ELF-1 (cell line): ENCODE measurements around the gene KRT79.

Experiments
- DNase-seq: peaks from one replicate; pipeline ENCODE4 v3.0.0-alpha.2; 2016; ENCODE audit warnings: low read depth, low spot score

The KRT79 gene

DNA sequence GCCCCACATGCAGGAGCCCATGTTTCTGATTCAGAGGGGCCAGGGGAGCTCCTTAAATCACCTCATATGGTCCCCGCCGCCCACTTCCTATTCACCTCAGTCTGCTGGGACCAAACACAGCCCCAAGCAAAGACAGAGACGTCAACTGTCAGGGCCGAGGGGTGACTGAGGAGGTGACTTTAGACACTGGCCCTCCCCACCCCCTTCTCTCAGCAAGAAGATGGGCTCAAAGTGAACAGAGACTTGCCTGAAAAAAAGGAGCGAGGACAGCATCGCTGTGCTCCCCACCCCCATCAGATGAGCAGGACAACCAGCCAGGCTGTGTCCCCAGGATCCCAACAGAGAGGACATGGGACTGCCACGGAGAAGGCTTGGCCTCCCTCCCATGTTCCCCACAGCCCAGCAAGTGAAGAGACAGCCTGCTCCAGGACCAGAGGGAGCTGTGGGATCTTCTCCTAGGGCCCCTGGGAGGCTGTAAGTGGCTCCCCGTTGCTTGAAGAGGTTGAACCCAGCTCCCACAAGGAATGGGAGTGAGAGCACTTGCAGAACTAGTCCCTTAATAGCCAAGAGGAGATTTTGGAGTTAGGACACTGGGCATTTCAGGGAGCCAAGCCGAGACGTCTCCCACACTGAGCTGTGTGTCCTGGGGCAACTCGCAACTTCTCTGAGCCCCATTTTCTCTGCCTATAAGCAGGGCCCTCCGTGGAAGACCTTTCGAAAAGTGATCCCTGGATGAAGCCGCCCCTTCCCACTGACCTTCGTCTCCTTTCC lies 1.3 kb upstream of the KRT79 start:
- DNase-seq = no peak

DNA sequence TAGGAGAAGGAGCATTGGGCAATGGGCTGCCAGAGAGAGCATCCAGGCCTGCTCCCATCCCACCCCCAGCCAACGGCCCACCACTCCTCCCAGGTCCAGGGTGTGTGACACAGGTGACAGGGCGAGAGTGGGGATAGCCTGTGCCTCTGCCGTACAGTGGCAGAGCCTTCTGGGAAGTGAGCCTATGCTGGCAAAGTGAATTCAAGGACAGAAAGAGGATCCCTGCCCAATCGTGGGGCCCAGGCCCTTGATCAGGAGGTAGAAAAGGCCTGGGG lies 553 bp upstream of the KRT79 start:
- DNase-seq = no peak

DNA sequence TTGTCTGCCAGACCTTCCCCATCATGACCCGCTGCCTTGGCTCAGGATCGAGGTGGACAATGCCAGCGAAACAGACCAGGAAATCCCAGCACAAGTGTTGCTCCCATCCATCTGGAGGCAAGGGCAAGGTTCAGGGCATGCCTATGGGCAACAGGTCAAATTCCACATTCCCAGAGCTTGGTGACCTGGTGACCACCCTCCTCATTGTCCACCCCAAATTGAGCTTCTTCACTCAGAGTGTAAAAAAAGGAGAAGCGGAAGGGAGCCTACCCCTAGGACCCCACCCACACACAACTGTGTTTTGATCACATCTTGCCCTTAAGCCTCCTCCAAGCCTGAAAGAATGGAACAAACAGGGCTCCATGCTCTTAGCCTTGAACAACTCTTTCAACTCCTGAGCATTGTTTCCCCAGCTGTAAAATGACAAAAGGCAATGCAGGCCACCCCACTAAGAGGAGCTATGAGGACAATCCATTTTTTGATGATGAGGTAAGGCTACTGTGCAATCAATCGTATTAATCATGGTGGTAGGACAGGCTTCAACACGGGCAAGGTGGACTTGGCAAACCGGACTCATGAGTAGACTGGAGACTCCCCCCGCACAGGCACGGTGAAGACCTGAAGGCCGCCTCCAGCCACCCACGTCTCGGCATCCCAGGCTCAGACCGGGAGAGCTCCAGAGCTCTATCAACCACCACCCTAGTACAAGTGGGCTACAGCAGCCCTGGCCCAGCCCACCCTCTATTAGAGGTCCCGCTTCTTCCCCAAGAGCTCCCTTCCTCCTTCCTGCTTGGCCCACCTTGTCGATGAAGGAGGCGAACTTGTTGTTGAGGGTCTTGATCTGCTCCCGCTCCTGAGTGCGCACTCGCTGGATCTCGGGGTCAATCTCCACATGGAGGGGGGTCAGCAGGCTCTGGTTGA lies 866 bp downstream of the KRT79 start:
- DNase-seq = no peak

DNA sequence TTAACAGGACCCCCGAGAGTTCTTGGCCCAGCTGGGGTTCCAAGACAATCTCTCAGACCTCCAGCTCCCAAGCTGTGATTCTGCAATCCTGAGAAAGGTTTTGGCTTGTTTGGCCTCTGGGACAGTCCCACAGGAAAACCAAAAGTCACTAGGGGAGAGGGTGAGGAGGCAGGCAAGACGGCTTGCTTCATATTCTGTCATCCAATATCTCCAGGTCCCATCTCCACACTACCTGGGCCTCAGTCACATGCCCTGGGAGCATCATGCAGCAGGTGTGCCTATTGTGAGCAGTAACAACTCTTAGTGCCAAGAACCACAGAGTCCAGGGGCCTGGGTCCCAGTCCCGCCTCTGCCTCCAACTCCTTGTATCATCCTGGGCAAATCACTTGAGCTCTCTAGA lies 1.7 kb downstream of the KRT79 start:
- no peak for DNase-seq

DNA sequence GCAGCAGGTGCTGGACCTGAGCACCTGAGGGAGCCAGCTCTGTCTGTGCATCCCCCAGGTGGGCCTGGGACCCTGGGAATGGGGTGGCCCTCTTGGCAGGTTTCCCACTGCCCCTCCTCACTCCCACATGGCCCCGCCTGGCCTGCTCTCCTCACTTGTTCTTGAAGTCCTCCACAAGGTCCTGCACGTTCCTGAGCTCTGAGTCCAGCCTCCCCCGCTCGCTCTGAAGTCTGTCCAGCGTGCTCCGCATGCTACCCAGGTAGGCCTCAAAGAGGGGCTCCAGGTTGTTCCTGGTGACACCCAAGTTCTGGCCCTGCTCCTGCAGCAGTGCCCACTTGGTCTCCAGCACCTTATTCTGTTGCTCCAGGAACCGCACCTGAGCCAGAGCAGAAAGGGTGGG lies 2.9 kb downstream of the KRT79 start:
- no peak for DNase-seq

DNA sequence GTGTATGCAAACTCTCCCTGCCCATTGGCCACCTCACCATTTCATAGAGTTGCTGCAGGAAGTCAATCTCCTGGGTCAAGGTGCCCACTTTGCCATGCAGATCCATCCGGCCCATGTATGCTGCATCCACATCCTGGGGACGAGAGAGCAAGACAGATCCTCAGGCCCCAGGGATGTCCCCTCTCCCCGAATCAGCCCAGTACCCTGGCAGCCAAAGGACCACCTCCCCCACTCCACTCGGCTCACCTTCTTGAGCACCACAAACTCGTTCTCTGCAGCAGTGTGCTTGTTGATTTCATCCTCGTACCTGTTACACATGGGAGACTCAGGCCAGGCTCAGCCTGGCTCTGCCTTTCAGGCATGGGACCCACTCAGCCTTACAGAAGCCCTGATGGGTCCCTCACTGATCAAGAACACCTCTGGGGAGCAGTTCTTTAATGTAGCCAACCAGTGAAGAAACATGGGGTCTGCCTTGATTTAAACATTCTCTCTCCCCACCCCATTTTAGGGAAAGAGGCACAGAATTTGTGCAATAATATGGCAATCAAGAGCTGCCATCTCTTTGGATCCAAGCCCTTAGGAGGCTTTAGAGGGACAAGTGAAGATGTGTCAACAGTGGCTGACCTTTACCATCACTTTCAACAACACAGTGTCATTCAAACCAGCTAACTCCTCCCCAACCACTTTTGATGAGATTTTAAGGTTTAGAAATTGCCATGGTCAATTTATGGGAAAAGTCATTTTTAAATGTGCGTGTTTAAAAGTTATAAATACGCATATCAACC lies 3.9 kb downstream of the KRT79 start:
- no peak for DNase-seq

DNA sequence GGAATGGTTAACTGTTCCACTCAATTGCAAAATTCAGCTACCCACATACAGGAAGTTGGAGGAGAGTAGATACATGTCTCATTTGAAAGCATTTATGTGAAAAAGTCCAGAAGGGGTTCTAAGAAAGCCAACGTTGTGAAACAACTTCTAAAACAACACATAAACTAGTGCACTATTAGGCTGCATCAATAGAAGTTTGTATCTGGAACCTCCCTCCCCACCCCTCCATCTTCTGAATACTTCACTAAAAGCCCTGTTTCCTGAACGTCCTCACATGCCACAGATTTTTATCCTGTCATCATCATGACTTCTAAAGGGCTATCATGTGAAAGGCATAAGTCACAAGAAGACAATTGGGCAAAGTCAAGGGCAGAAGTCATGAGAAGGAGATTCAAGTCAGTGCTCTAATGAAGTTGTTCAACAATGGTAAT lies 5.5 kb downstream of the KRT79 start:
- no peak for DNase-seq

DNA sequence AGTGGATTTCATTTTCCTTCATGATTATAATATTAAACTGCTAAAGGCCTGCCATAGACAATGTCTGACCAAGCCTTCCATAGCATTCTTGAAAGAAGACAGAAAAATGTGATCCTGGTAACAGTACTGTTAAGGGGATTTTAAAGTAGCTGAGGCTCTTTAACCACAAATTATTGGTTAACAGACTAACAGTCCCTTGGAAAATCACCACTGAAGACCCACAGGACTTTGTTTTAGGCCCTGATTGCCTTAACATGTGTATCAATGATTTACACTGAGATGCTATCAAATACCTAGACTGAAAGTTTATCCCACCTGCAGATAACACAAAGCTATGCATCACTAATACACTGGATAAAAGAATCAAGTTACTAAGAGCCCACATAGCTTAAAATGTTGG lies 6.0 kb downstream of the KRT79 start:
- DNase-seq = no peak

DNA sequence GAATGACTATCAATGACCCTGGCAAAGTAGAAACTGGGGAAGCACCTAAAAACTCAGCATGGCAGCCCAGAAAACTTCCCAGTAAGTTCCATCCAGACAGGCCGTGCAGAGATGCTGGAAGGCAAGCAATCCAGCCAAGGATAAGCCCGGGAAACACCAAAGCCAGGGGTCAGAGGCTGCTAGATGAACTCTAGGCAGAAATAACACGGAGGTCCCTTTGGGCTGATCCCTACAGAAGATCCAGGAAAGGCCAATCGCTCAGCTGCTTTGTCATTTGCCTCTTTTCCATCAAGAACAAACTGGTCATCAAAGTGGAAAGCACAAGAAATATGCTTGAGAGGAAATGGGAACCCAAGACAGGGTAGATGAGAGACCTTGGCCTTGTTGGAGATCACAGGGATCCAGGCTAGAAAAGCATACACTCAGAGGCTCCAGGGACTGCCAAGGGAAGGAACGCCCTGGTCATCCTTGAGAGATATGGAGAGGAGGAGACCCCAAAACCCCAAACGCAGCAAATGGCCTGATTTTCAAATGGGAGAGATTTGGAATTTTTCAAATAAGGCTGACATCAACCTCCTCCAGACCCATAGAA lies 6.5 kb downstream of the KRT79 start:
- no peak for DNase-seq

DNA sequence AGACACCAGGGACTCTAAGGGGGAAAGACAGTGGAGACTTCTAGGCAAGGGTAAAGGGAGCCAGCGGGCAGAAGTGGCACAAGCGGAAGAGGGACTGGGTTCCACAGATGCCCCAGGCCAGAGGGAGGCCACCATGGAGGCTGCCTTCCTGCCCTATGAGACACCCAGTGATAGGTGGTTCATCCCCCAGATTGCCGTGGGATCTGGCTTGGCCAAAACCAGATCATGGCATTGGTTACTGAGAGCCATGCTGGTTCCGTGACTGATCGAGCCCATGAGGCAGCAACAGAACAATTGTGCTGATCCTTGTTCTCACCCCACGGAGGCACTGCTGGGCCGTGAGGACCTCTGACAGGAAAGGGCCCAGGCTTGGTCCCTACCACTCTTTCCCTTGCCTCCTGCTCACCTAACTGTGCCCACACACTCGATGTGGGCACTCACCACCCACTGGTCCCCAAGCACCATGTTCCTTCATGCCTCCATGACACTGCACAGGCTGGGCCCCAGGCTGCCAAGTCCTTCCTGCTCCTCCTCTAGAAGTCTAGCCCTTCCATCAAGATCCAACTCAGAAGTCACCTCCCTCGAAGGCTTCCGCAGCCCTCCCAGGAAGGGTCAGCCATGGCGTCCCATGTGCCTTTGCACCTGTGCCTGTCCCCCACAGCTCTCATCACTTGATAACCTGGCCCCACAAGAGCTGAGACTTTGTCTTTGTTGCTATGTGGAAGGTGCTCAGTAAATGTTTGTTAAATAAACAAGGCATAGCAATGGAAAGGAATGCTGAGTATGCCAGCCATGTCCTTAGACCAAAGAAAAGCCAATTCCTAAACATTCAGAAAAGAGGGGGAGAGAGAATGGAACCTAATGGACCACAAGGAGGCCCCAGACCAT lies 7.3 kb downstream of the KRT79 start:
- DNase-seq = peak; percentile 16

DNA sequence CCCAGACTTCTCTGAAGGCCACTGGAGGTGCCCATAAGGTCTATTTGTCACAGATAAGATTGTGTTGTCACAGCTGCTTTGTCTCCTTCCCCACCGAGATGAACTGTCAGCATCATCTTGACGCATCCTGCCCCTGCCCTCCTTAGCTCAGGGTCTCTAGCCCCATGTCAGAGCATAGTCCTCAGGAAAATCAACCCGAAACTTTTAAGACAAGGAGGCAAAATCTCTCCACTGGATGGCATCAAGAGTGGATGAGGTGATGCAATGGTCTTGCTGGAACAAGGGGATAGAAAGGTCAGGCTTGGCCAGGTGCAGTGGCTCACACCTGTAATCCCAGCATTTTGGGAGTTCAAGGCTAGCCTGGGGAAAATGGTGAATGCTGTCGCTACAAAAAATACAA lies 8.2 kb downstream of the KRT79 start:
- DNase-seq = no peak

DNA sequence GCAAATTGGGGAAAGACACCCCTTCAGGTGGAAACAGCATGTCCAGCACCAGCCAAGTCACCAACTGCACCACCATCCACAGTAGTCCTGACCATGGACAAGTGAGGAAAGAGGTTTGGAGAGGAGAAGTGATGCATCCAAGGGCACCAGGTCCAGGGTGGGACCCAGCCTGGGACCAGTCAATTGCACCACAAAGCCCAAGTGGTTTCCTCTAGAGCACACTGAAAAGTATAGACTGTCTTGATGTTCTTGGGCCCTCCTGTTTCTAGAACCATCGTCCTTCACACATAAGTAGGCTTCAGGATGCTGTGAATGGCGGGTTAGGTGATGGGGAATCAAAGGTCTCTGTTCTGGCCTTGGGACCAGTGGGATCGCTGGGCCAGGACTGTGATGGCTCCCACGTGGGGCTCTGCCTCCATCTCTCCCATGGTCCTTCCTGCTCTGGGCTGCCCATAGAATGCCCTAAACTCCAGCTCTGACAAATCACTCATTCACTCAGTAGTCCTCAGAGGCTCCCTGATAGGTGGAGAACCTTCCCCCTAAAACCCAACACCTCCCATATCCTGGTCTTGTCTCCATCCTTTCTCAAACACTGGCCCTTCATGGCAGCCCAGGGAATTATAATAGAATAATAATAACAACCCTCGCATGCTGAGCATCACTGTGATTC lies 9.2 kb downstream of the KRT79 start:
- DNase-seq = no peak

DNA sequence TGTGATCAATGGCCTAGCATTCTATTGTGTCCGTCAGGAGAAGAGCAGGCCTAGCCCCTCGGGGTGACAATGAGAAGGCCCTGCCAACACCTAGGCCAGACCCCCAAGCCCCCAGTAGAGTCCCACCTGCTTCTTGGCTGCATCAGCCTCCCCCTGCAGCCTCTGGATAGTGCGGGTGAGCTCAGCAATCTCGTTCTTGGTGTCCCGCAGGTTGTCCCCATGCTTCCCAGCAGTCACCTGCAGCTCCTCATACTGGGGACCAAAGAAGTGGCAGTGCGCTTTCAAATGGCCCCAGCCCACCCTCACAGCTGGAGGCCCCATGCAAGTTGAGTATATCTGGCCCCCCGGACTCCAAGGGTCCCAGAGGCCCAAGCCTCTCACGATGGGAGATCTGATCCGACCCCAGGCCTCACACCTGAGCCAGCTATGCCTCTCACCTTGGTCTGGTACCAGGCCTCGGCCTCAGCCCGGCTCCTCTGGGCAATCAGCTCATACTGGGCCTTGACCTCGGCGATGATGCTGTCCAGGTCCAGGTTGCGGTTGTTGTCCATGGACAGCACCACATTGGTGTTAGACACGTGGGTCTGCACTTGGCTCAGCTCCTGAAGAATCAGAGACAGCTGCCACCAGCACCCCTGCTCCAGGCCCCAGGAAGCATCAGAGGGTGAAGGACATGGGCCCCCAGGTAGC lies 10.2 kb downstream of the KRT79 start:
- no peak for DNase-seq

DNA sequence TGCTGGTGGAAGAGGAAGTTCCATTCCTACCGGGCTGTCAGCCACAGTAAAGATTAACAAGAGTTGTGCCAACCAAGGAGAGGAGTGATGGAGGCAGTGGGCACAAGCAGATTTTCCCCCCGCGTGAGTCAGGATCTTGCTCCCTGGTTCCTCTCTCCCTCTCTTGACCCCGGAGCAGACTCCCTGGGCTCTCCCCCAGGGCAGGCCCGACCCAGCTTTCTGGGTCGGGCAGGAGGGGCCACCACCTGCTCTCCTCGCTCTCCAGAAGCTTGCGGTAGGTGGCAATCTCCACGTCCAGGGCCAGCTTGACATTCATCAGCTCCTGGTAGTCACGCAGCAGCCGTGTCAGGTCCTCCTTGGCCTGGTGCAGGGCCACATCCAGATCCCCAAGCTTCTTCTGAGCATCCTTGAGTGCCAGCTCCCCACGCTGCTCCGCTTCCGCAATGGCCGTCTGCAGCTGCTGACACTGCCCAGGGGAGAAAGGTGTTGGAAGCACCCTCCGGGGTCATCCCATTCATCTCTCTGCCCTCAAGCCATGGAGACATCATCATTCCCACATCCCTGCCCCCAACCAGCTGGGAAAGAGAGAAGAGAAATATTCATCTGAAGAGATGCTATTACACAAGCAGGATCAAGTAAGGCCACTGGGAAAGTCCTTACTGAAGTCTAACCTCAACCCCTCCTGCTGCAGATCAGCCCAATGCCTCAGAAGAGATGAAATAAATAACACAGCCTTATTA lies 11.2 kb downstream of the KRT79 start:
- DNase-seq = no peak

DNA sequence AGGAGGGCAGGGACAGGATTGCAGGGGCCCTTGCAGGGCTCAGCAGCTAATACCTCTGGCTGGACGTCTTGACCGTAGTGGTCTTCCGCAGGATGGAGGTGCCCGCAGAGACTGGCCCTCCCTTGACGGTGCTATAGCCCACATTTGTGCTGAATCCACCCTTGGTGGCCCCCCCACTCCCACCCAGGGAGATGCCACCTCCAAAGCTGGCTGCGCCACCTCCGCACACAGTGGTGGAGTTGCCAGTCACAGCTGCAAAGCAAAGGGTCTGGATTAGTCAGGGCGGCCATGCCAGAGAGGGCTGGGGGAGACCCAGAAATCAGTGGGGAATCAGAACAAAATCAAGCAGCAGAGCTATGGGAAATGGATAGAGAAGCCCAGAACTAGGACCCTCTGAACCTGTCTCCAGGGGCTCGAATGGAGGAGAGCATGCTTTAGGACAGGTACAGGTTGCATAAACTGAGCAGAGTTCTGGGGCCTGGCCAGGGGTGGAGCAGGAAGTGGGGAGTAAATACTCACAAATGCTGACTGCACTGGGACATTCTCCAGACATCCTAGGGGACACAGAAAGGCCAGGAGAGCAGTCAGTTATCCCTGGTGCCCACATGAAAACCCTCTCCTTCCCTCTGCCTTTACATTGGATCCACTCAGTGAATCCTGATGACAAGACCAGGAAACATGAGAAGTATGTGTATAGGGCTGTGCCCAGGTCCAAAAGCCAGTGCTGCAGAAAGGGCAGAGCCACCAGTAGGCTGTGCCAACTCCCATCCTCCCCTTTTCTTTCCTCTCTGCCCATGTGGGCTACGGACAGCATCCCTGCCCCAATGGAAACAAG lies 12.1 kb downstream of the KRT79 start:
- no peak for DNase-seq

DNA sequence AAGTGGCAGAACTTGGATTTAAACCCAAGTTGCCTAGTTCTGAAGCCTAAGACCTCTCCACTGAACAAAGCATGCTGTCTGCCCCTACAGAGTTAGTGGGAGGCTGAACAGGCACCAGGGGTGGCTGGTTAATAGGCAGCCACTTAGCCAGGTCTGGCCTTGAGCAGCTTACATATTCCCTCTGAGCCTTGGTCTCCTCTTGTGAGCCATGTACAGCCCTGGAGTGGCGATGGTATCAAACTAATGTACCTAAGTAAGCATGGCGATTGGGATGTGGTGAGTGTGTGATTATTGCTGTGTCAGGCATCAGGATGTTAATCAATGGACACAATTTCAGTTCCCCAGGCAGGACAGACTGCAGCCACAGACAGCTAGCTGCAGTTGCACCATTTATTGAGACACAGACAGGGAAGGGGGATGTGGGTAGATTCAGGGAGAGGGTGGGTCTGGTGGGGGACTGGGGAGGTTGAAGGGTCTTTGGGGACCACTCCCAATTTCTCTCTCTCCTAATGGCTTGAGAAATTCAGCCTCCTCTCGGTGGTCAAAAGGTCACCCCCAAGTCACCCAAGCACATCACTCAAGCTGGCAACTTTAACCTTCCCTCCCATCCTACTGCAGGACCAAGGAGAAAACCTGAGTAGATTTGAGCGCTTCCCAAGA lies 12.9 kb downstream of the KRT79 start:
- DNase-seq = no peak

DNA sequence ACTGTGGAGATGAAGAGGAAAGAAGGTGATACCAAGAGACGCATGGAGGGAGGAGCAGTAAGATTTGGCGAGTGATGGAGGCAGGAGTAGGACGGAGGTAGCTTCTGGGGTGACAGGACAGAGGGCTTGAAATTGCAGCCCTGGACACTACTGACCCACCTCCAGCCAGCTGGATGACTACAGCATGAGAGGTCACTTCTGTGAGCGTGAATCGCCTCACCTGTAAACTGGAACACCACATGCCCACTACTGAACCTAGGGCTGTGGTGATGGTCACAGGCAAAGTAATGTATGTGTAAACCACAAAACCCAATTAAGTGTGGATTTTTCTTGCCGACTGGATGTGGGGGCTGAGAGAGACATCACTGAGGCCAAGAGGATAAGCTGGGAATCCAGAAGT lies 13.6 kb downstream of the KRT79 start:
- DNase-seq = no peak
